HepG2 (cell line): ENCODE results near the gene ZNF414. TPM values are rescaled to one million over a fixed set of nuclear protein-coding genes. Genes with fewer than 3 reads are reported as not detected.

ENCODE experiments used
- GLI4 ChIP-seq: sonication (generic); formaldehyde crosslinking; IDR thresholded peaks from 2 replicates; pipeline ENCODE4 v1.5.1; 2020; ENCODE audit warnings: missing genetic modification reagents, mild to moderate bottlenecking, moderate library complexity, borderline replicate concordance
- IRX3 ChIP-seq: sonication (generic); formaldehyde crosslinking; IDR thresholded peaks from 2 replicates; pipeline ENCODE4 v1.8.1; 2023; ENCODE audit warnings: mild to moderate bottlenecking, low read depth, missing genetic modification reagents, borderline replicate concordance
- KLF15 ChIP-seq: sonication (generic); formaldehyde crosslinking; IDR thresholded peaks from 2 replicates; pipeline ENCODE4 v1.8.1; 2023; ENCODE audit warnings: borderline replicate concordance, mild to moderate bottlenecking, inconsistent platforms, missing genetic modification reagents, mixed read lengths
- NCOA5 ChIP-seq: sonication (generic); formaldehyde crosslinking; IDR thresholded peaks from 2 replicates; pipeline ENCODE4 v1.4.0; 2020; ENCODE audit warnings: missing genetic modification reagents
- NFKB2 ChIP-seq: sonication (generic); formaldehyde crosslinking; IDR thresholded peaks from 2 replicates; pipeline ENCODE4 v1.4.0; 2020; ENCODE audit warnings: missing genetic modification reagents, borderline replicate concordance
- TEAD3 ChIP-seq: optimal IDR thresholded peaks from 2 replicates; pipeline ENCODE3; 2016; ENCODE audit warnings: borderline replicate concordance
- ZFY ChIP-seq: sonication (generic); formaldehyde crosslinking; IDR thresholded peaks from 2 replicates; pipeline ENCODE4 v1.4.0; 2020; ENCODE audit warnings: missing genetic modification reagents
- ZSCAN31 ChIP-seq: sonication (generic); formaldehyde crosslinking; IDR thresholded peaks from 2 replicates; pipeline ENCODE4 v1.5.0; 2020; ENCODE audit warnings: low read depth, mild to moderate bottlenecking, missing genetic modification reagents
- polyA plus RNA-seq, 8 experiments: library from polyadenylated mRNA; depleted of rRNA in 3 of 8; stranded (reverse) in 7 of 8; unstranded in 1 of 8; fragments of >200 nt; fragmentation: Illumina TruSeq in 4 of 8; extraction: Trizol in 4 of 8; gene quantifications; 2 replicates each; pipeline versions ENCODE4 v1.2.1 to v1.2.3, GENCODE V29; 2011 to 2016; ENCODE audit warnings: low read depth in 4 of 8, missing spikeins in 1 of 8, mixed read lengths in 1 of 8; ENCODE audit not compliant: insufficient read depth in 1 of 8
- total RNA-seq, 5 experiments: library from RNA; depleted of rRNA; stranded (reverse); fragments of >200 nt; fragmentation: Illumina TruSeq; extraction: Trizol; gene quantifications; 2 replicates each; pipeline ENCODE4 v1.2.3, GENCODE V29; 2016; ENCODE audit warnings: low read depth in 1 of 5
- TF ChIP-seq, protein P1 (sequence below): sonication (generic); formaldehyde crosslinking; conservative IDR thresholded peaks from 2 replicates; pipeline ENCODE4 v1.8.0; 2022; ENCODE audit warnings: mild to moderate bottlenecking, moderate library complexity, missing genetic modification reagents
- TF ChIP-seq, protein P2 (sequence below): IDR thresholded peaks from 2 replicates; pipeline ENCODE4 v1.6.1; 2016; ENCODE audit warnings: control low read depth
- TF ChIP-seq, protein P3 (sequence below): sonication (generic); formaldehyde crosslinking; IDR thresholded peaks from 2 replicates; pipeline ENCODE4 v1.8.0; 2022; ENCODE audit warnings: missing genetic modification reagents, mild to moderate bottlenecking, moderate library complexity, borderline replicate concordance
- TF ChIP-seq, protein P4 (sequence below): sonication (generic); formaldehyde crosslinking; IDR thresholded peaks from 2 replicates; pipeline ENCODE4 v1.8.1; 2023; ENCODE audit warnings: mild to moderate bottlenecking, missing genetic modification reagents, borderline replicate concordance
- TF ChIP-seq, protein P5 (sequence below): IDR thresholded peaks from 2 replicates; pipeline ENCODE4 v1.6.1; 2016; ENCODE audit warnings: mild to moderate bottlenecking
- TF ChIP-seq, protein P6 (sequence below): sonication (generic); formaldehyde crosslinking; IDR thresholded peaks from 2 replicates; pipeline ENCODE4 v1.8.0; 2022; ENCODE audit warnings: mild to moderate bottlenecking, missing genetic modification reagents; ENCODE audit not compliant: insufficient replicate concordance
- TF ChIP-seq, protein P7 (sequence below): sonication (generic); formaldehyde crosslinking; IDR thresholded peaks from 2 replicates; pipeline ENCODE4 v1.9.0; 2021; ENCODE audit warnings: missing genetic modification reagents, borderline replicate concordance

The ZNF414 gene
- total and polyA plus RNA-seq, 2 of the 13 experiments (the other 11 are each of a cell fraction or from before 2014, with no cell fraction given): 2.5 to 4.0 TPM

DNA sequence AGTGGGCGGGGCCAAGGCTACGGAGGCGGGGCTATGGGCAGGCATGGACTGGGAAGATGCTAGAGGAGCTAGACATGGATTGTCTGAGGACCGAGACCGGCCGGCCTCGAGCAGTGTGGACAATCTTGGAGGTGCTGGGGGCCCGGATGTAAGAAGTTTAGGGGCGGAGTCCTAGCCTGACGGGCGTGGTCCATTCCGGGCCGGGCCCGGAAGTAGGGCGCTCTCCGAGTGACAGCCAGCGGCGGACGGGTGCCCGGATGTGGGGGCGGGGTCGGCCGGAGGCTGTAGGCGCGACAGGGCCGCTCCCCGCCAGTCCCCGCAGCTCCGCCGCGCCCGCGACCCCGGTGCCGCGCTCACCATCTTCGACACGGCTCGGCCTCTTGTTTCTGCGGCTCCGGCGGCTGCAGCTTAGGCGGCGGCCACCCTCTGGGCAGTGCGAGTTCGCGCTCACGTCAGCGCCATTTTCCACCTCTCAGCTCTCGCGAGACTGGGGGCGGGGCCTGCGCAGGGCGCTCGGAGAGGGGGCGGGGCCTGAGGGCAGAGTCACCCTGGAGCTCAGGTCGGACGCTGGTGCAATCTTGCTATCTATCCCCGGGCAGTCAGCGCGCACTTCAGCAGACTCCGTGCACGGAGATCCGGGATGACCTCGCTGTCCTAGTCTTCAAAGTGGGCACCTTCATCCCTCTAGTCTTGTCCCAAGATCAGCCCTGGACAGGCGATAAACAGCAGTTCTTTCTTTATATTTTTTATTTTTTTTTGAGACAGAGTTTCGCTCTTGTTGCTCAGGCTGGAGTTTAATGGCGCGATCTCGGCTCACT, at the start of gene ZNF414 (continued):
- TF ChIP-seq, protein P1, sequence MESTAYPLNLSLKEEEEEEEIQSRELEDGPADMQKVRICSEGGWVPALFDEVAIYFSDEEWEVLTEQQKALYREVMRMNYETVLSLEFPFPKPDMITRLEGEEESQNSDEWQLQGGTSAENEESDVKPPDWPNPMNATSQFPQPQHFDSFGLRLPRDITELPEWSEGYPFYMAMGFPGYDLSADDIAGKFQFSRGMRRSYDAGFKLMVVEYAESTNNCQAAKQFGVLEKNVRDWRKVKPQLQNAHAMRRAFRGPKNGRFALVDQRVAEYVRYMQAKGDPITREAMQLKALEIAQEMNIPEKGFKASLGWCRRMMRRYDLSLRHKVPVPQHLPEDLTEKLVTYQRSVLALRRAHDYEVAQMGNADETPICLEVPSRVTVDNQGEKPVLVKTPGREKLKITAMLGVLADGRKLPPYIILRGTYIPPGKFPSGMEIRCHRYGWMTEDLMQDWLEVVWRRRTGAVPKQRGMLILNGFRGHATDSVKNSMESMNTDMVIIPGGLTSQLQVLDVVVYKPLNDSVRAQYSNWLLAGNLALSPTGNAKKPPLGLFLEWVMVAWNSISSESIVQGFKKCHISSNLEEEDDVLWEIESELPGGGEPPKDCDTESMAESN (CRISPR knock-in tag): peak; percentile 94
- TF ChIP-seq, protein P2, sequence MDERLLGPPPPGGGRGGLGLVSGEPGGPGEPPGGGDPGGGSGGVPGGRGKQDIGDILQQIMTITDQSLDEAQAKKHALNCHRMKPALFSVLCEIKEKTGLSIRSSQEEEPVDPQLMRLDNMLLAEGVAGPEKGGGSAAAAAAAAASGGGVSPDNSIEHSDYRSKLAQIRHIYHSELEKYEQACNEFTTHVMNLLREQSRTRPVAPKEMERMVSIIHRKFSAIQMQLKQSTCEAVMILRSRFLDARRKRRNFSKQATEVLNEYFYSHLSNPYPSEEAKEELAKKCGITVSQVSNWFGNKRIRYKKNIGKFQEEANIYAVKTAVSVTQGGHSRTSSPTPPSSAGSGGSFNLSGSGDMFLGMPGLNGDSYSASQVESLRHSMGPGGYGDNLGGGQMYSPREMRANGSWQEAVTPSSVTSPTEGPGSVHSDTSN (CRISPR knock-in tag): 0 out of 2 replicates have a peak, but pooled peaks have one; percentile 36
- TF ChIP-seq NFKB2 (CRISPR knock-in tag): peak; percentile 54; the same call in 1 of the 2 replicates
- no peak; the same call in 1 of the 2 replicates for TF ChIP-seq IRX3
- no peak for TF ChIP-seq GLI4
- TF ChIP-seq, protein P3, sequence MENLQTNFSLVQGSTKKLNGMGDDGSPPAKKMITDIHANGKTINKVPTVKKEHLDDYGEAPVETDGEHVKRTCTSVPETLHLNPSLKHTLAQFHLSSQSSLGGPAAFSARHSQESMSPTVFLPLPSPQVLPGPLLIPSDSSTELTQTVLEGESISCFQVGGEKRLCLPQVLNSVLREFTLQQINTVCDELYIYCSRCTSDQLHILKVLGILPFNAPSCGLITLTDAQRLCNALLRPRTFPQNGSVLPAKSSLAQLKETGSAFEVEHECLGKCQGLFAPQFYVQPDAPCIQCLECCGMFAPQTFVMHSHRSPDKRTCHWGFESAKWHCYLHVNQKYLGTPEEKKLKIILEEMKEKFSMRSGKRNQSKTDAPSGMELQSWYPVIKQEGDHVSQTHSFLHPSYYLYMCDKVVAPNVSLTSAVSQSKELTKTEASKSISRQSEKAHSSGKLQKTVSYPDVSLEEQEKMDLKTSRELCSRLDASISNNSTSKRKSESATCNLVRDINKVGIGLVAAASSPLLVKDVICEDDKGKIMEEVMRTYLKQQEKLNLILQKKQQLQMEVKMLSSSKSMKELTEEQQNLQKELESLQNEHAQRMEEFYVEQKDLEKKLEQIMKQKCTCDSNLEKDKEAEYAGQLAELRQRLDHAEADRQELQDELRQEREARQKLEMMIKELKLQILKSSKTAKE (CRISPR knock-in tag): no peak
- TF ChIP-seq TEAD3: no peak
- TF ChIP-seq, protein P4, sequence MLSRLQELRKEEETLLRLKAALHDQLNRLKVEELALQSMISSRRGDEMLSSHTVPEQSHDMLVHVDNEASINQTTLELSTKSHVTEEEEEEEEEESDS (CRISPR knock-in tag): no peak
- TF ChIP-seq, protein P5, sequence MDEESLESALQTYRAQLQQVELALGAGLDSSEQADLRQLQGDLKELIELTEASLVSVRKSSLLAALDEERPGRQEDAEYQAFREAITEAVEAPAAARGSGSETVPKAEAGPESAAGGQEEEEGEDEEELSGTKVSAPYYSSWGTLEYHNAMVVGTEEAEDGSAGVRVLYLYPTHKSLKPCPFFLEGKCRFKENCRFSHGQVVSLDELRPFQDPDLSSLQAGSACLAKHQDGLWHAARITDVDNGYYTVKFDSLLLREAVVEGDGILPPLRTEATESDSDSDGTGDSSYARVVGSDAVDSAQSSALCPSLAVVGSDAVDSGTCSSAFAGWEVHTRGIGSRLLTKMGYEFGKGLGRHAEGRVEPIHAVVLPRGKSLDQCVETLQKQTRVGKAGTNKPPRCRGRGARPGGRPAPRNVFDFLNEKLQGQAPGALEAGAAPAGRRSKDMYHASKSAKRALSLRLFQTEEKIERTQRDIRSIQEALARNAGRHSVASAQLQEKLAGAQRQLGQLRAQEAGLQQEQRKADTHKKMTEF: peak; percentile 77; the same call in 1 of the 2 replicates
- TF ChIP-seq ZFY: peak; percentile 88
- 0 out of 2 replicates have a peak, but pooled peaks have one; percentile 22 for TF ChIP-seq KLF15 (CRISPR knock-in tag)
- 0 out of 2 replicates have a peak, but pooled peaks have one; percentile 16 for TF ChIP-seq ZSCAN31 (CRISPR knock-in tag)
- TF ChIP-seq, protein P6, sequence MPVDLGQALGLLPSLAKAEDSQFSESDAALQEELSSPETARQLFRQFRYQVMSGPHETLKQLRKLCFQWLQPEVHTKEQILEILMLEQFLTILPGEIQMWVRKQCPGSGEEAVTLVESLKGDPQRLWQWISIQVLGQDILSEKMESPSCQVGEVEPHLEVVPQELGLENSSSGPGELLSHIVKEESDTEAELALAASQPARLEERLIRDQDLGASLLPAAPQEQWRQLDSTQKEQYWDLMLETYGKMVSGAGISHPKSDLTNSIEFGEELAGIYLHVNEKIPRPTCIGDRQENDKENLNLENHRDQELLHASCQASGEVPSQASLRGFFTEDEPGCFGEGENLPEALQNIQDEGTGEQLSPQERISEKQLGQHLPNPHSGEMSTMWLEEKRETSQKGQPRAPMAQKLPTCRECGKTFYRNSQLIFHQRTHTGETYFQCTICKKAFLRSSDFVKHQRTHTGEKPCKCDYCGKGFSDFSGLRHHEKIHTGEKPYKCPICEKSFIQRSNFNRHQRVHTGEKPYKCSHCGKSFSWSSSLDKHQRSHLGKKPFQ (CRISPR knock-in tag): peak; percentile 35
- TF ChIP-seq, protein P7, sequence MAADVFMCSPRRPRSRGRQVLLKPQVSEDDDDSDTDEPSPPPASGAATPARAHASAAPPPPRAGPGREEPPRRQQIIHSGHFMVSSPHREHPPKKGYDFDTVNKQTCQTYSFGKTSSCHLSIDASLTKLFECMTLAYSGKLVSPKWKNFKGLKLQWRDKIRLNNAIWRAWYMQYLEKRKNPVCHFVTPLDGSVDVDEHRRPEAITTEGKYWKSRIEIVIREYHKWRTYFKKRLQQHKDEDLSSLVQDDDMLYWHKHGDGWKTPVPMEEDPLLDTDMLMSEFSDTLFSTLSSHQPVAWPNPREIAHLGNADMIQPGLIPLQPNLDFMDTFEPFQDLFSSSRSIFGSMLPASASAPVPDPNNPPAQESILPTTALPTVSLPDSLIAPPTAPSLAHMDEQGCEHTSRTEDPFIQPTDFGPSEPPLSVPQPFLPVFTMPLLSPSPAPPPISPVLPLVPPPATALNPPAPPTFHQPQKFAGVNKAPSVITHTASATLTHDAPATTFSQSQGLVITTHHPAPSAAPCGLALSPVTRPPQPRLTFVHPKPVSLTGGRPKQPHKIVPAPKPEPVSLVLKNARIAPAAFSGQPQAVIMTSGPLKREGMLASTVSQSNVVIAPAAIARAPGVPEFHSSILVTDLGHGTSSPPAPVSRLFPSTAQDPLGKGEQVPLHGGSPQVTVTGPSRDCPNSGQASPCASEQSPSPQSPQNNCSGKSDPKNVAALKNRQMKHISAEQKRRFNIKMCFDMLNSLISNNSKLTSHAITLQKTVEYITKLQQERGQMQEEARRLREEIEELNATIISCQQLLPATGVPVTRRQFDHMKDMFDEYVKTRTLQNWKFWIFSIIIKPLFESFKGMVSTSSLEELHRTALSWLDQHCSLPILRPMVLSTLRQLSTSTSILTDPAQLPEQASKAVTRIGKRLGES (CRISPR knock-in tag): no peak
- TF ChIP-seq NCOA5: no peak
